Fibroblast of skin of left quadriceps (primary cell): Measurements from ENCODE around the gene PLEKHA6.
A peak's percentile ranks its signal among the peaks of the same experiment; 100 is the strongest.
"Not testable (repeated sequence)": the region's sequence is repeated elsewhere in the genome, so short reads cannot be mapped to it uniquely, and the experiment has no call there.

ENCODE experiments used
- DNase-seq, 2 experiments: peaks; one replicate each; pipeline ENCODE4 v3.0.0-alpha.2; 2013; ENCODE audit warnings: low read depth in 2 of 2

Gene PLEKHA6

DNA sequence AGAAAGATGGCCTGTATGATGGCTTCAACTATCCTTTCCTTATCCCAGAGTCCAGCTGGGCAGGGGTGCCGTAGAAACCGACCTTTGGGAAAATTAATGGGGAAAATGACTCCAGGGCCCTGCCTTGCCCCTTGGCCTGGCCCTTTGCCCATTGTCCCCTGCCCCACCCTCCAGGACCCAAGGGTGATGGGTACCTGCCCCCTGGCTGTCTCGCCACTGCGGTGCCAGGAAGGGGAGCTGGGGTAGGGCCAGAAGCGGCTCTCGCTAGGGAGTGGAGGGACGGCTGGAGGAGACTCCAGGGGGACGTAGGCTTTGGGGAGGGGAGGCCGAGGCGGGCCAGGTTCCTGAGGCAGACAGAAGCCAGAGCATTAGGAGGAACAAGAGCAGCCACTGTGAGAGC is 116.8 kb downstream of the PLEKHA6 start:
- no peak for DNase-seq

DNA sequence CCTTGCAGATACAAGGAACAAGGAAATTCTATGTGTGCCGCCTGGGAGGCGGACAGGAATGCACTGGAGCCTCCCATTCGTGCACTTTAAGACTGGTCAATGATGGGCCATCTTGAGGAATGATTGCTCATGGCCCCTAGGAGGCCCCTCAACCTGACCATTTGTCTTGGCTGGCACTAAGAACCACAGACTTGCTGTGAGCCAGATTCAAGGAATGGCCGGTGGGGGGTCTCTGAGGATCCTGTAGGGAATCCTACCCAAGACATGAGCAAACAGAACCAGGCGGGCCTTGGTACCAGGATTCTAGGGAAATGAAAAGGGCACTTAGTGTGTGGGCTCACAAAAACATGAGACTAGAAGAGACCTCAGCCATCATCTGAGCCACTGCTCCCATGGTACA is 117.8 kb downstream of the PLEKHA6 start:
- no peak for DNase-seq

DNA sequence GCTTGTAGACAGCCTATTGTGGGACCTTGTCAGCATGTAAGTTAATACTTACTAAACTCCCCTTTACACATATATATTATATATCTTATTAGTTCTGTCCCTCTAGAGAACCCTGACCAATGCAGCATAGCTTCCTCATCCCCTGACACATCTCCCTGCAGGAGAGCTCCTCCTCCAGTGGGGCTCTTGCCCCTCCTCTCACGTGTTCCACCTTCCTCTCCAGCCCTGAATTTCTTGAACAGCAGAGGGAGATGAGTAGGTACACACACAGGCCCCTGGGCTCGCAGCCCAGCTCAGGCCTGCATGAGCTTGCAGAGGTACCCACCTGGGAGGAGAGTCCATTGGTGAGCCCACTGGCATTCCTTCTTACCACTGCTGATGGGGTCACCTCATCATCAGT is 118.7 kb downstream of the PLEKHA6 start:
- no peak for DNase-seq

DNA sequence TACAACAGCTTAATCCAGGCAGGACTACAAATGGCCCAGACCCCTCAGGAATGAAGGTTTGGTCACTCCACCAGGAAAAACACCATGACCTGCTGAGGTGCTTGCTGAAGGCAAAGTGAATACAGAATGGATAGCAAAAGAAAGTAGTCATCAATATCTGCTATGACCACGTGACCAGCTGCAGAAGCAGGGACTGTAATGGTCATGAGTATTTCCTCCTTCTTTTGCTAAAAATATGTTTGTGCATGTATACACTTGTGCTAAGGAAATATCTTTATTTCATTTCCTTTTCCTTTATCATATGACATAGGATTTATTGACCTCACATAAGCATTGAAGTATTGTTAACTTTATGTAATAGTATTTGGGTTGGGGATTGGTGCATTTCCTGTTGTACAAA is 119.5 kb downstream of the PLEKHA6 start:
- no peak for DNase-seq

DNA sequence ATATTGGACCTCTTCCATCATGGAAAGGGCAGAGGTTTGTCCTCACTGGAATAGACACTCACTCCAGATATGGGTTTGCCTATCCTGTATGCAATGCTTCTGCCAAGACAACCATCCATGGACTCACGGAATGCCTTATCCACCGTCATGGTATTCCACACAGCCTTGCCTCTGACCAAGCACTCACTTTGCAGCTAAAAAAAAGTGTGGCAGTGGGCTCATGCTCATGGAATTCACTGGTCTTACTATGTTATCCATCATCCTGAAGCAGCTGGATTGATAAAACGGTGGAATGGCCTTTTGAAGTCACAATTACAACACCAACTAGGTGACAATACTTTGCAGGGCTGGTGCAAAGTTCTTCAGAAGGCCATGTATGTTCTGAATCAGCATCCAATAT is 120.3 kb downstream of the PLEKHA6 start:
- not testable (repeated sequence) for DNase-seq

DNA sequence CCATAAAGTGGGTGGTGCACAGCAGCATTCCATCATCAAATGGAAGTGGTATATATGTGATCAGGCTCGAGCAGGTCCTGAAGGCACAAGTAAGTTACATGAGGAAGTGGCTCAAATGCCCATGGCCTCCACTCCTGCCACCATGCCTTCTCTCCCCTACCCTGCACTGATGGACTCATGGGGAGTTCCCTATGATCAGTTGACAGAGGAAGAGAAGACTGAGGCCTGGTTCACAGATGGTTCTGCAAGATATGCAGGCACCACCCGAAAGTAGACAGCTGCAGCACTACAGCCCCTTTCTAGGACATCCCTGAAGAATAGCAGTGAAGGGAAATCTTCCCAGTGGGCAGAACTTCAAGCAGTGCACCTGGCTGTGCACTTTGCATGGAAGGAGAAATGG is 121.2 kb downstream of the PLEKHA6 start:
- DNase-seq, result not testable (repeated sequence)

DNA sequence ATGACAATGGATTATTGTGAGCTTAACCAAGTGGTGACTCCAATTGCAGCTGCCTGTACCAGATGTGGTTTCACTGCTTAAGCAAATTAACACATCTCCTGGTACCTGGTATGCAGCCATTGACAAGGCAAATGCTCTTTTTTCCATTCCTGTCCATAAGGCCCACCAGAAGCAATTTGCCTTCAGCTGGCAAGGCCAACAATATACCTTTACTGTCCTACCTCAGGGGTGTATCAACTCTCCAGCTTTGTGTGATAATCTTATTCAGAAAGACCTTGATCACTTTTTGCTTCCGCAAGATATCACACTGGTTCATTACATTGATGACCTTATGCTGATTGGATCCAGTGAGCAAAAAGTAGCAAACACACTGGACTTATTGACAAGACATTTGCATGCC is 122.2 kb downstream of the PLEKHA6 start:
- not testable (repeated sequence) for DNase-seq

DNA sequence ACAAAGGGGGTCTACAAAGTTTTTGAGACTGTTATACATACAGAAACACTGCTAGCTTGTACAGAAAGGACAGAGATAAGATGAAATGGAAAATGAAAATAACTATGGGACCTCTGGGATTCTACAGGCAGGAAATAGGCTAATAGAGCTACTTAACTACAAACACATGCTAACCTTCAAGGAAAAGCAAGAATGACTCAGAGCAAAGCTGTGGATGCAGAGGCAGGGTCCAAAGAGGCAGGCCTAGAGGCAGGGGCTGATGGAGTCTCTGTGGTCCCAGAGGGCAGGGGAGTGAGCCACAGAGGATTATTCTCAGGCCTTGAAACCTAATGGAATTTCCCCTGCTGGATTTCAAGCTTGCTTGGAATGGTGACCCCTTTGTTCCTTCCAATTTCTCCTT is 127.2 kb downstream of the PLEKHA6 start:
- peak; percentile 38 to 57 for DNase-seq

DNA sequence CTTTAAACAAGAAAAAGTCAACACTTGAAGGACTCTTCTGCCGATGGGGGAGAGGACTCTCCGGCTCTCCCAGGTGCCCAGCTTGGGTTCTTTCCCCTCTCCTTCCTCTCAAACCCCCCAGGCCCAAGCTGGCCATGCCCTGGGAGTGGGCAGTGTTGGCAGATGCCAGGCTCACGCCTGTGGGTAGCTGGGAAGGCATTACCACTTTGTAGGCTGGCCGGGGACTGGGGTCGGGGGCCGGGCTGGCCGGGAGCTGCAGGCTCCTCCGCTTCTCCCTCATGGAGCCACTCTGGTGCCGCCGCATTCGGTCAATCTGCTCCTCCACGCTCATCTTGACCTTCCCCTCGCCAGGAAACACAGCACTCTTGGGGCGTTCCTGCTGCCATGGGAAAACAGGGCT is 129.5 kb downstream of the PLEKHA6 start:
- no peak for DNase-seq

DNA sequence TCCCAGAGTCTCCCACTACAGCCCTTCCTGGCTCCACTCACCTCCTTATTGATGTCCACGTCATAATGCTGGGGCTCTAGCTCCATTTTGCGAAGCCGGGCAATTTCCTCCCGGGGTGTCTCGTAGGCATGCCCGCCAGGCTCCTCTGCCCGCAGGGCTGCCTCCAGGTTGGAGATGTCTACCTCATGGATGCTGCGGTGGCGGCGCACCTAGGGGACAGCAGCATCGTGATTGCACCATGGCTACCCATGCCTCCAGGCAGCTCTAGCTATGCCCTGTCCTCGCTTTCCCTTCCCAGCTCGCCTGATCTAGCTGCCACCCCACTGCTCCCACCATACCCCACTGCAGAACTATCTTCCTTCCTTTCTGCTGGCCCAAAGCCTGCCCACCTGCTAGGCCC is 130.8 kb downstream of the PLEKHA6 start:
- no peak for DNase-seq

DNA sequence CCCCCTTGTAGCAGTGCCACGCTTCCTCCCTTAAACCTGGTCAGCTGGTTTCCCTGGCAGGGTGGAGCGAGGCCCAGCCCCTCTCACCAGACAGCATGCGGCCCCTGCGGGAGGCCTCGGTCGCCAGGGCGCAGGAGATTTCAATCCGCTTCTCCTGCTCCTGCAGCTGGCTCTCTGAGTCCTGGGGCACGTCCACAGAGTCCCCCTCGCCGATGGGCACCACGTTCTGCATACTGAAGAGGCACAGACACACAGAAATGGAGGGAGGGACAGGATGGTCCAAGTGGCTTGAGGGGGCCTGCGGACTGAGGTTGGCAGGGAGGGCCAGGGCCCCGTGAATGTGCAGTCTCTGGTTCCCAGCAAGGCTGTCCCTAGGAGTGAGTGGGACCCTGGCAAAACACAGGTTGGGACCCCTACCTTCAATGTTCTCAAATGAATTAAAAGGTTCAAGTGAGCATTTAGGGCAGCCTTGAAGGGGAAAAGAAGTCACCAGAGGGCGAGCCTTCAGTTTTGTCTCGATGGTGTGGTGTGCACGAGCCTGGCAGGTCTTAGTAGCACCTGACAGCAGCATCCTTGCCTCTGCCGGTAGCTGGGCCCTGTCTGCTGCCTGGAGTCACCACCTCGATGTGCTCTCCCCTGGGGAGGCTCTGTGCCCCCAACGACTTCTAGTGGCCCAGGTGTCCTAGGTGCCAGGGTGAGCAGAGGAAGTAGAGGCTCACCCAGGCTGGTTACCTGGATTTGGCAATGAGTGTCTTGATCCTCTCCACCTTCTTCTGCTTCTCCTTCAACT is 131.5 kb downstream of the PLEKHA6 start:
- no peak for DNase-seq

DNA sequence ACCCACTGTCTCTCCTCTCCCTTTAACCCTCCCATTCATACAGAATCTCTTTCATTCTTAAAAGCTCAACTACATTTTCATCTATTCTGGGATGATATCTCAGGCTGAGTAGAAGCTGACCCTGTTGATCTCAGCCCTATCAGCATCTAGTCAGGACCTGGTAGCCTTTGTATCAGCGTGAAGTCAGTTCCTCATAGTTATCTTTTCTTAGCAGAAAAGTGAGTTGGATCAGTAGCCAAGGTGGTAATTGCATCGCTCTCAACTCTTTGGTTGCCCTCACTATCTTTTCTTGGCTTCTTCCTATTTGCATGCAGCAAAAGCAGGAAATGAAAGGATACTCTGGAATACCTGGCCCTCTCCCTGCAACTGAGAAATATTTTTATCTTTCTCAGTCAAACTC is 132.4 kb downstream of the PLEKHA6 start:
- DNase-seq, result no peak

DNA sequence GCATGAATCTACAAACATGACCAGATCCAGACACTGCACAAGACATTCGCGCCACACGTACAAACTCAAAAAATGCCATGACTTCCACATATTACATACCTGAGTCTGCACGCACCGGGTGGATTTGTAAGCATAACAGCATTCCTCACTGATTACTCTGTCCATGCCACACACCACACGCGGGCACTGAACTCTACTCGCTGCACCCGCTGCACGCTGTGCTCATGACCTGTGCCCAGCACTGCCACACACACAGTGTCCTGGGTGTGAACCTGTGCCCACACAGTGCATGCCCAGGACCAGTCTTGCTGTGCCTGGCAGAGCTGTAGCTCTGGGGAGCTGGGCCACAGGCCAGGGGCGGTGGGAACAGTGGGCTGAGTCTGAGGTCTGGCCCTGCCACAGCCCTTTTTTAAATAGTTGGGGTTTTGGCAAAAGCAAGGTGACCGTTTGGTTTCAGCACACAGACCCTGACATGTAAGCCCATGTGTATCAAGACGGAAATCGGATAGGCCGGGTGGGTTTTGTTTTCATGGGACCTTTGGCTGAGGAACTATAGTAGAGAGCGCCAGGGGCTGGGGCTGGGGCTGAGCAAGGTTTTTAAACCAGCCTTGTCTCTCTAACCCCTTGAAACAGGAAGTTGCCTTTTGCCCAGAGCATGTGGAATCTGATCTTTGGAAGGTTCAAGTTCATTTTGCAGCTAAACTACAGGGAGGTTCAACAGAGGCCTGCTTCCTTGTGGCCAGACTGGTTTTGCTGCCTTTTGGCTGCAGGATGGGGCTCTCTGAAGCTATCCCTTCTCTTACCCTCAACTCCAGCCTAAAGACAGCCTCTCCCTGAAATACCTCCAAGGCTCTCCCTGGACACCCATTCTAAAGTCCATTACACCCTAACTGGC is 133.6 kb downstream of the PLEKHA6 start:
- no peak for DNase-seq

DNA sequence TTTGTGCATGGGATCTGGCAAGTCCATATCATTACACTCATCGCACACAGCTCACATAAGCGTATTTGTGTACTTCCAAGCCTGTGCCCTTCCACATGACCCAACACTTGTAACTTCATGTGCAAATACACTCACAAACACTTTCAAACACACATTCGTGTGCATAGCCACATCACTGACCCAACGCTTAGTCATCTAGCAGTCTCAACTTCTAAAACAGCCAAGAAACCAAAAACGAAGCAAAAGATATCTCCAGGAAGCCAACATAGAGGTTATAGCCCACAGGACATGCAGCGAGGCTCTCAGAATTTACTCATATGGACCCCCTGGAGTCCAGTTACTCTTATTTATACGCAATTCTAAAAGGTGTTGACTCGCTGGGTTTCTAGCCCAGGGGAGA is 135.1 kb downstream of the PLEKHA6 start:
- no peak for DNase-seq

DNA sequence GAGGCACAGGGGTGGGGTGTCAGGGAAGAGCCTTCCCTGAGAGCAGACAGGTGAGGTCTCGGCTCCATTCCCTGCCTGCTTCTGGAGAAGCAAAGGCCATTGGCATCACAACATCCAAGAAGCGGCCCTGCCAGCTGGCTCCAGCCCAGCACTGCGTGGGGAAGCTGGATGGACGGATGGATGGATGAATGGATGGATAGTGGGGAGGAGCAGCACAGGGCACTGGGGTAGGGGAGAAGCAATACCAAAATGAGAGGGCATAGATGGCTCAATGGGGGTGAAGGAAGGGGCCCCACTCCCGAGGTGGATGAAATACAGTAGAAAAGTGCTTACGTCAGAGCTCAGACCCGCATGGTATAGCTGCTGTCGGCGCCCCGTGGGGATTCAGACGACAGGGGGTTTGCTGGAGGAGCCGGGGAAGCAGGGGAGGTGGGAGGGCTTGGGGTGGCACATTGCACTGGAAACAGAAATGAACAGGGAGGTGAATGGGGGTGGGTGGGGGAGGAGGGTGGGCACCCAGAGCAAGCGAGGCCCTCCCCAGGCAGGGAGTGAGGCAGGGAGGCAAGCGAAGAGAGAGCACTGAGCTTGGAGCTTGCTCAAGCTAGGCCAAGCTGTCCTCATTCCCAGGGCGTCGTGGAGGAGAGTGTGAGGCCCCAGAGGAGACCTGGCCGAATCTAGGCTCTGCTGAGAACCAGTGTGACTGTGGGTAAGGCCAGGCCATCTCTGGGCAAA is 136.4 kb downstream of the PLEKHA6 start:
- DNase-seq, result no peak

DNA sequence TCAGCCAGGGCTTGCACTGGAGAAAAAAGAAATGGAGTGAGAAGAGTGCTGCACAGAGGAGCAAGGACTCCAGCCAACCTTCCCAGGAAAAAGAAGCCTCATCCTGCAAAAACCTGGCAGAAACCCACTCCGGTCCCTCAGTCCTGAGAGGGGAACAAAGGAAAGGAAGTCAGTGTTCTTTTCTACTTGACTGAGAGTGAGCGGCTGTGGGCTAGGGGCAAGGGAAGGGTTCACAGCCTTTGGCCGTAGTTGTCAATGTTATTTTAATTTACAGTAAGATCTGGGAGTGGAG is 137.0 kb downstream of the PLEKHA6 start:
- DNase-seq, result no peak

DNA sequence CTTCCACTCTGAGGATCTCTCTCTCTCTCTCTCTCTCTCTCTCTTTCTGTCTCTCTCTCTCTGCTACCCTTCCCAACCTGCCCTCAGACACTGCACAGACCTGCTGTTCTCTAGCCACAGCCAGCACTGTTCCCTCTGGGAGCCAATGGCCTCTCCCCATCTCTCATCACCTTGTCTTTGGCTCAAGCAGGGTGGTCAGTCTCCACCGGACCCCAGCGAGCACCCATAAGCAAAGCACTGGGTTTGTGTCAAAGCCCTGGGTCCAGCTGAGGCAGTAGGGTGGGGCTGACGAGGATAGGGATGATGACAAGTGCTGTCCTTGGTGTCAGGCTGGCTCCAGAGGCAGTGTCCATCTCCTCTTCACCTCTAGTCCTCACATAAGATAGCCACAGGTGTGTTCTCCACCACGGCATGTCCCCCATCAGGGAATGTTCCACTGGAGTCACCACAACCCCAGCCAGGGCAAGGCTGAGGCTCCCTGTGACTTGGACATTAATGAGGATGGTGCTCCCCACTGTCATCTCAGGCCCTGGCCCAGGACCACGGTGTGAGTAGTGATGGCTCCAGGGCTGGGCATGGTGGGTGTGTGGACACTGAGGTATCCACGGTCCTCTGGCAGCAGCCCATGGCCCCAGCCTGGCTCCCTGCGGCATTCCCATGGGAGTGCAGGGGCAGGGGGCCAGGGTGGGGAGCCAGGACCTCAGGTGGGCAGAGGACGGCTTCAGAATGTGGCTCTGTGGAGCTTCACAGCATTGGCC is 137.5 kb downstream of the PLEKHA6 start:
- DNase-seq, result no peak

DNA sequence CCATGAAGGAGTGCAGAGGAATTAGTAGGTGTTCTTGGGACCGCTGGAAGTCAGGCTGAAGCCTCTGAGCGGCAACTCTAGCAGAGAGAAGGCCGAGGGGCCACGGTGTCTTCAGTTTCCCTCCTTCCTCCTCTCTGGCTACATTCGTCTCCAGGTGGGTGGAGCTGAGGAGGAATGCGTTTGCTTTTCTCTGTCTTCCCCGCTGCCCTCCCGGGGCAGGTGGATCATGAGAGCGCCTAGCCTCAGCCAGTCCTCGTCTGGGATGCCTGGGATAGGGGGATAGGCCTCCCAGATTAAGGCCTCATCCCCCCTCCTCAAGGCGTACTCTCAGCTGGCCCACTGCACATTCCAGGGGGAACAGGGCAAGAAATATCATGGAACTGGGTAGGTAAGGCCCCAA is 138.5 kb downstream of the PLEKHA6 start:
- no peak for DNase-seq

DNA sequence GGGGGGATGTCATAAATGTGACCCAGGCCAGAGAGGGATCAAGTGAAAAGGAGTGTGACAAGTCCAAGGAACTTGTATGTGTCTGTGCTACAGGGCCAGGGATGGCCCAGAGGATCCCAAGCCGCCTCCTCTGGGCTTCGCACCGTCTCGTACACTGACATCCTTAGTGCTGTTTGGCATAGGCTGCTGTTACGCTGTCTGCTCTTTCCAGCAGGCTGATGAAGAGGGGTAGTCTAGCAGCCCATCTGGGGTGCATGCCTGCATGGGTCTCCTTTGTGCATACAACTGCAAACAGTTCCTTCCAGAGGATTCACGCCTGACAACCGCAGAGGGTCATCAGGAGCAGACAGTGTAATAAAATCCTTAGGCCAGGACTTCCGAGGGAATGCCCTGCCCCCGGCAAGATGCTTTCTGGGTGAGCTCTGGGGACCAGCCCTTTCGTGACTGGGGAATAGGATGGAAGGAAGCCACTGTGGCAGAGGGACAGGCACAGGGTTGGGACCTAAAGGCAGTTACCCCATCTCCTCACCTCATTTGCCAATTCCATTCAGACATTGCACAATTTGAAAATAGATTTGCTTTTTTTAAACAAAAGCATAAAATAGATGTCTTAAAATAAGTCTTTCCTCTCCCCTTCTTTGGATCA is 139.6 kb downstream of the PLEKHA6 start:
- no peak for DNase-seq

DNA sequence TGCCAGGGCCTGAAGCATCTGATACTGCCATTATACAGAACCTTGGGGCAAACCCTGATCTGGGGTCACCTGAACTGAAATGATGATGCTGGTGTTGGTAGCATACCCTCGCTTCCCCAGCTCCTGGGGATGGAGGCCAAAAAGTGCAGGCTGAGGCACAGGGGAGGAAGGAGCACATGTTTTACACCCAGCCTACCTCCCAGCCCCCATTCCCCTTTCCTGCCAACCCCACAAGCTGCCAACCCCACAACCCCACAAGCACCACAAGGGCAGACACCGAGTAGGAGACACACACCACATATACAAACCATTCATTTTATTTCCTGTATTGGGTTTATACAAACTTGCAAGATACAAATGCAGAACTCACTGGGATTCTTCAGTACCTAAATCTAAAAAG is 141.2 kb downstream of the PLEKHA6 start:
- no peak for DNase-seq

DNA sequence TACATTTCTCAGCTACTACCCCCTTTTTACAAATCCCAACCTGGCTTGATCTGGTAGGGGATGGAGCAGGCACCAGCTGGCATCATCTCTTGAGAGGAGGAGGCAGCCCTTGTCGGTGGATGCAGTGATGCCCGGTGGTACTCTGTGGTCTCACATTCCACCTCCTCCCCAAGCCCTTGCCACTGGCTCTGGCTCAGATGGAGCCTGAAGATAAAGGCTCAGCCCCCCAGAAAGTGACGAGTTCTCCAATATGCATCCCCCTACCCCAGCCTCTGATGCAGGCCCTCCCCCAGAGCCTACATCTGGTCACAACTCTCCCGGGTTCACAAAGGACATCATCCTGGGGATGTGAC is 142.1 kb downstream of the PLEKHA6 start:
- DNase-seq, result no peak
